ENCODE data around the gene GPR37. TPM values are rescaled to one million over a fixed set of nuclear protein-coding genes. Genes with fewer than 3 reads are reported as not detected.

The GPR37 gene
- total RNA-seq, 1 donor from 2014 or later: 9.8 TPM

GRCh38 chr7:124780056-124780455 is 14.5 kb upstream of the GPR37 start:
- Mint-ChIP-seq H3K4me3 (ENCODE audit: unreplicated experiment) (no peak overlapping the region), H3K27me3 (ENCODE audit: low read depth, unreplicated experiment) (no peaks in the 10 kb centered on the region), H3K4me1 (ENCODE audit: low read depth, unreplicated experiment) (no peaks in the 10 kb centered on the region), H3K27ac (ENCODE audit: unreplicated experiment) (no peak overlapping the region), H3K9me3 (ENCODE audit: unreplicated experiment) (no peaks in the 10 kb centered on the region), H3K36me3 (ENCODE audit: low read depth, unreplicated experiment) (no peaks in the 10 kb centered on the region)
- H3K27me3 ChIP-seq (ENCODE audit: insufficient read depth, low read length): no peaks in the 10 kb centered on the region
- FAIRE-seq: no peak
- H3K79me2 ChIP-seq (ENCODE audit: insufficient read depth, low read length): no peaks in the 10 kb centered on the region
- TF ChIP-seq CTCF (IDR thresholded peaks at IDR 0.05; ENCODE audit: insufficient read depth, low read depth, low read length): no peak
- TF ChIP-seq EZH2 (IDR thresholded peaks at IDR 0.05; ENCODE audit: insufficient read depth, low read length): no peak
- H4K20me1 ChIP-seq (ENCODE audit: insufficient read depth, low read length): no peaks in the 10 kb centered on the region
- H3K9ac ChIP-seq (ENCODE audit: low read length): no peak overlapping the region
- no peaks in the 10 kb centered on the region for H3K9me3 ChIP-seq (ENCODE audit: insufficient read depth, low read depth, low read length)
- no peak for DNase-seq (ENCODE audit: low read depth)
- no peak overlapping the region for H3K4me3 ChIP-seq (ENCODE audit: insufficient read depth, low read depth, low read length)
- no peaks in the 10 kb centered on the region for H3K4me1 ChIP-seq (ENCODE audit: insufficient read depth, low read length)
- no peak overlapping the region for H3K4me2 ChIP-seq (ENCODE audit: low read length)
- H3K27ac ChIP-seq (ENCODE audit: low read depth, low read length): no peak overlapping the region
- H2AFZ ChIP-seq (ENCODE audit: low read depth, low read length): no peak overlapping the region
- no peaks in the 10 kb centered on the region for H3K36me3 ChIP-seq (ENCODE audit: insufficient read depth, low read length)

GRCh38 chr7:124779620-124780019 is 14.0 kb upstream of the GPR37 start:
- TF ChIP-seq EZH2 (IDR thresholded peaks at IDR 0.05; ENCODE audit: insufficient read depth, low read length) (no peak), CTCF (IDR thresholded peaks at IDR 0.05; ENCODE audit: insufficient read depth, low read depth, low read length) (no peak)
- no peaks in the 10 kb centered on the region for H3K36me3 ChIP-seq (ENCODE audit: insufficient read depth, low read length)
- Mint-ChIP-seq H3K36me3 (ENCODE audit: low read depth, unreplicated experiment) (no peaks in the 10 kb centered on the region), H3K4me3 (ENCODE audit: unreplicated experiment) (no peak overlapping the region), H3K9me3 (ENCODE audit: unreplicated experiment) (no peaks in the 10 kb centered on the region), H3K27ac (ENCODE audit: unreplicated experiment) (no peak overlapping the region), H3K4me1 (ENCODE audit: low read depth, unreplicated experiment) (no peaks in the 10 kb centered on the region), H3K27me3 (ENCODE audit: low read depth, unreplicated experiment) (no peaks in the 10 kb centered on the region)
- no peak for FAIRE-seq
- H3K4me2 ChIP-seq (ENCODE audit: low read length): no peak overlapping the region
- no peak for DNase-seq (ENCODE audit: low read depth)
- no peak overlapping the region for H3K4me3 ChIP-seq (ENCODE audit: insufficient read depth, low read depth, low read length)
- H2AFZ ChIP-seq (ENCODE audit: low read depth, low read length): no peak overlapping the region
- H3K27me3 ChIP-seq (ENCODE audit: insufficient read depth, low read length): no peaks in the 10 kb centered on the region
- H4K20me1 ChIP-seq (ENCODE audit: insufficient read depth, low read length): no peaks in the 10 kb centered on the region
- no peaks in the 10 kb centered on the region for H3K4me1 ChIP-seq (ENCODE audit: insufficient read depth, low read length)
- no peak overlapping the region for H3K9ac ChIP-seq (ENCODE audit: low read length)
- H3K79me2 ChIP-seq (ENCODE audit: insufficient read depth, low read length): no peaks in the 10 kb centered on the region
- no peaks in the 10 kb centered on the region for H3K9me3 ChIP-seq (ENCODE audit: insufficient read depth, low read depth, low read length)
- no peak overlapping the region for H3K27ac ChIP-seq (ENCODE audit: low read depth, low read length)

GRCh38 chr7:124779194-124779593 is 13.6 kb upstream of the GPR37 start:
- H4K20me1 ChIP-seq (ENCODE audit: insufficient read depth, low read length): no peaks in the 10 kb centered on the region
- Mint-ChIP-seq H3K9me3 (ENCODE audit: unreplicated experiment) (no peaks in the 10 kb centered on the region), H3K4me3 (ENCODE audit: unreplicated experiment) (no peak overlapping the region), H3K36me3 (ENCODE audit: low read depth, unreplicated experiment) (no peaks in the 10 kb centered on the region), H3K4me1 (ENCODE audit: low read depth, unreplicated experiment) (no peaks in the 10 kb centered on the region), H3K27ac (ENCODE audit: unreplicated experiment) (no peak overlapping the region), H3K27me3 (ENCODE audit: low read depth, unreplicated experiment) (no peaks in the 10 kb centered on the region)
- H3K4me2 ChIP-seq (ENCODE audit: low read length): no peak overlapping the region
- TF ChIP-seq EZH2 (IDR thresholded peaks at IDR 0.05; ENCODE audit: insufficient read depth, low read length): no peak
- no peak for TF ChIP-seq CTCF (IDR thresholded peaks at IDR 0.05; ENCODE audit: insufficient read depth, low read depth, low read length)
- H3K79me2 ChIP-seq (ENCODE audit: insufficient read depth, low read length): no peaks in the 10 kb centered on the region
- H2AFZ ChIP-seq (ENCODE audit: low read depth, low read length): no peak overlapping the region
- H3K36me3 ChIP-seq (ENCODE audit: insufficient read depth, low read length): no peaks in the 10 kb centered on the region
- H3K27me3 ChIP-seq (ENCODE audit: insufficient read depth, low read length): no peaks in the 10 kb centered on the region
- no peak overlapping the region for H3K9ac ChIP-seq (ENCODE audit: low read length)
- H3K4me1 ChIP-seq (ENCODE audit: insufficient read depth, low read length): no peaks in the 10 kb centered on the region
- no peaks in the 10 kb centered on the region for H3K9me3 ChIP-seq (ENCODE audit: insufficient read depth, low read depth, low read length)
- H3K4me3 ChIP-seq (ENCODE audit: insufficient read depth, low read depth, low read length): no peak overlapping the region
- H3K27ac ChIP-seq (ENCODE audit: low read depth, low read length): no peak overlapping the region
- no peak for FAIRE-seq
- DNase-seq (ENCODE audit: low read depth): no peak
